HFFc6 (cell line): ENCODE results near the gene CYP46A1. TPM values are rescaled to one million over a fixed set of nuclear protein-coding genes. Genes with fewer than 3 reads are reported as not detected.

Source experiments
- DNase-seq: peaks from one replicate; pipeline ENCODE4 v3.0.0-alpha.2; 2018
- H3K27ac Mint-ChIP-seq: 2 replicates; pipeline ENCODE4 v1.8.0; 2020; ENCODE audit warnings: mild to moderate bottlenecking, mixed read lengths
- H3K27me3 Mint-ChIP-seq: 2 replicates; pipeline ENCODE4 v1.8.0; 2021; ENCODE audit warnings: mild to moderate bottlenecking, moderate library complexity, mixed read lengths; ENCODE audit not compliant: insufficient read depth
- H3K36me3 Mint-ChIP-seq: 2 replicates; pipeline ENCODE4 v1.8.0; 2021; ENCODE audit warnings: low read depth, mixed read lengths
- H3K4me1 Mint-ChIP-seq: 2 replicates; pipeline ENCODE4 v1.8.0; 2020; ENCODE audit warnings: low read depth, mixed read lengths
- H3K4me3 Mint-ChIP-seq: 2 replicates; pipeline ENCODE4 v1.8.0; 2020; ENCODE audit warnings: mild to moderate bottlenecking, moderate library complexity, mixed read lengths
- H3K9me3 Mint-ChIP-seq: 2 replicates; pipeline ENCODE4 v1.8.0; 2020; ENCODE audit warnings: mild to moderate bottlenecking, mixed read lengths
- CTCF ChIP-seq: fragments of 200-600 bp; sonication (generic); IDR thresholded peaks from 2 replicates; pipeline ENCODE4 v1.5.0; 2021; ENCODE audit warnings: antibody characterized with exemption, mild to moderate bottlenecking
- total RNA-seq, 6 experiments: library from RNA; stranded (reverse); fragmentation: NEBNext Ultra II Directional; extraction: Animal tissue kit (Norgen Biotek cat#: 25700); gene quantifications; 2 replicates in 1 of 6; 3 replicates in 5 of 6; pipeline ENCODE4 v1.2.3, GENCODE V29; 2021

The CYP46A1 gene
- total RNA-seq, 6 experiments from 2014 or later = 0.28 to 0.62 (median 0.49) TPM

GRCh38 chr14:99724939-99725773 is 41.1 kb downstream of the CYP46A1 start:
- no peak for DNase-seq
- no peaks in the 10 kb centered on the region for H3K9me3 Mint-ChIP-seq
- TF ChIP-seq CTCF = no peak
- peaks cover 24% of the 10 kb centered on the region for H3K27me3 Mint-ChIP-seq
- no peaks in the 10 kb centered on the region for H3K4me1 Mint-ChIP-seq
- H3K27ac Mint-ChIP-seq = no peak overlapping the region
- no peak overlapping the region for H3K4me3 Mint-ChIP-seq
- H3K36me3 Mint-ChIP-seq = no peaks in the 10 kb centered on the region

GRCh38 chr14:99725774-99726537 is 41.9 kb downstream of the CYP46A1 start:
- Mint-ChIP-seq H3K9me3 (no peaks in the 10 kb centered on the region), H3K27ac (no peak overlapping the region), H3K36me3 (no peaks in the 10 kb centered on the region), H3K27me3 (peaks cover 23% of the 10 kb centered on the region), H3K4me1 (no peaks in the 10 kb centered on the region), H3K4me3 (no peak overlapping the region)
- no peak for DNase-seq
- no peak for TF ChIP-seq CTCF

- DNase-seq = no peak
- TF ChIP-seq CTCF = no peak
- no peaks in the 10 kb centered on the region for H3K36me3 Mint-ChIP-seq
- no peaks in the 10 kb centered on the region for H3K4me1 Mint-ChIP-seq
- H3K9me3 Mint-ChIP-seq = no peaks in the 10 kb centered on the region
- peaks cover 22% of the 10 kb centered on the region for H3K27me3 Mint-ChIP-seq
- H3K4me3 Mint-ChIP-seq = no peak overlapping the region
- no peak overlapping the region for H3K27ac Mint-ChIP-seq
Measured at GRCh38 chr14:99726538-99727095, 42.5 kb downstream of the CYP46A1 start.

- no peaks in the 10 kb centered on the region for H3K9me3 Mint-ChIP-seq
- H3K4me3 Mint-ChIP-seq = no peak overlapping the region
- H3K4me1 Mint-ChIP-seq = no peaks in the 10 kb centered on the region
- no peak overlapping the region for H3K27ac Mint-ChIP-seq
- TF ChIP-seq CTCF = no peak
- no peak for DNase-seq
- no peaks in the 10 kb centered on the region for H3K36me3 Mint-ChIP-seq
- H3K27me3 Mint-ChIP-seq = peaks cover 22% of the 10 kb centered on the region
Measured at GRCh38 chr14:99727096-99727870, 43.2 kb downstream of the CYP46A1 start.

- Mint-ChIP-seq H3K4me3 (no peak overlapping the region), H3K27me3 (peaks cover 18% of the 10 kb centered on the region), H3K36me3 (no peaks in the 10 kb centered on the region), H3K27ac (no peak overlapping the region), H3K4me1 (no peaks in the 10 kb centered on the region), H3K9me3 (no peaks in the 10 kb centered on the region)
- DNase-seq = no peak
- TF ChIP-seq CTCF = no peak
Measured at GRCh38 chr14:99728231-99728920, 44.3 kb downstream of the CYP46A1 start.
